Activated CD4-positive, alpha-beta memory T cell treated with anti-CD3 and anti-CD28 coated beads, Interleukin-2, amount 10 ng/mL, durations not matched to agents 7 days and 5 days (primary cell): ENCODE measurements around the gene SMARCD2. TPM values are rescaled to one million over a fixed set of nuclear protein-coding genes. Genes with fewer than 3 reads are reported as not detected.
"Not testable (repeated sequence)": the region's sequence is repeated elsewhere in the genome, so short reads cannot be mapped to it uniquely, and the experiment has no call there.

ENCODE experiments used
- CTCF ChIA-PET: fragments of 350-600 bp; sonication (Branson Sonifier 250); formaldehyde crosslinking; loops from one replicate; lab custom pipeline; 2021; ENCODE audit warnings: antibody characterized with exemption, inconsistent platforms; lab: Charles Lee
- POLR2A ChIA-PET: fragments of 350-600 bp; sonication (Branson Sonifier 250); formaldehyde crosslinking; loops from one replicate; lab custom pipeline; 2021; ENCODE audit warnings: antibody characterized with exemption; lab: Charles Lee
- DNase-seq: peaks from one replicate; pipeline ENCODE4 v3.0.0-alpha.2; 2020
- H3K27ac Mint-ChIP-seq: one replicate; pipeline ENCODE4 v1.8.0; 2021; ENCODE audit warnings: mild to moderate bottlenecking, mixed read lengths
- H3K27me3 Mint-ChIP-seq: one replicate; pipeline ENCODE4 v1.8.0; 2021; ENCODE audit warnings: mixed read lengths
- H3K36me3 Mint-ChIP-seq: one replicate; pipeline ENCODE4 v1.8.0; 2021; ENCODE audit warnings: low read depth, mixed read lengths
- H3K4me1 Mint-ChIP-seq: one replicate; pipeline ENCODE4 v1.8.0; 2021; ENCODE audit warnings: mixed read lengths
- H3K4me3 Mint-ChIP-seq: one replicate; pipeline ENCODE4 v1.8.0; 2021; ENCODE audit warnings: mild to moderate bottlenecking, mixed read lengths
- H3K9me3 Mint-ChIP-seq: one replicate; pipeline ENCODE4 v1.8.0; 2021; ENCODE audit warnings: mixed read lengths
- total RNA-seq, 2 experiments: library from RNA; stranded (reverse); gene quantifications; one replicate each; pipeline ENCODE4 v1.2.3, GENCODE V29; 2021

Gene SMARCD2
- total RNA-seq, 2 experiments from 2014 or later = 150 to 152 TPM

GRCh38 chr17:63871646-63872365 lies 29.3 kb upstream of the SMARCD2 start:
- H3K4me3 Mint-ChIP-seq, H3K4me1 Mint-ChIP-seq, H3K36me3 Mint-ChIP-seq, H3K9me3 Mint-ChIP-seq, CTCF ChIA-PET, DNase-seq, POLR2A ChIA-PET, H3K27ac Mint-ChIP-seq: not testable (repeated sequence)
- H3K27me3 Mint-ChIP-seq = peaks cover 16% of the 10 kb centered on the region

- H3K4me1 Mint-ChIP-seq, H3K9me3 Mint-ChIP-seq, H3K4me3 Mint-ChIP-seq, H3K27ac Mint-ChIP-seq, POLR2A ChIA-PET, DNase-seq, H3K36me3 Mint-ChIP-seq: not testable (repeated sequence)
- CTCF ChIA-PET = interaction anchor here (1.0 kb wide), 1 partner anchor 8 kb away, joined by 4 read pairs; no protein-coding TSS in a partner anchor
- peaks cover 15% of the 10 kb centered on the region for H3K27me3 Mint-ChIP-seq
Measured at GRCh38 chr17:63870292-63870665, 27.8 kb upstream of the SMARCD2 start.

- H3K27me3 Mint-ChIP-seq = peaks cover 15% of the 10 kb centered on the region
- H3K4me3 Mint-ChIP-seq, H3K9me3 Mint-ChIP-seq, H3K27ac Mint-ChIP-seq, DNase-seq, H3K36me3 Mint-ChIP-seq, POLR2A ChIA-PET, H3K4me1 Mint-ChIP-seq: not testable (repeated sequence)
- CTCF ChIA-PET = interaction anchor here (0.9 to 1.0 kb wide), 2 partner anchors 9 to 19 kb away, joined by 3 to 4 read pairs; no protein-coding TSS in a partner anchor
Measured at GRCh38 chr17:63869491-63870291, 27.2 kb upstream of the SMARCD2 start.

GRCh38 chr17:63866625-63867024 lies 24.1 kb upstream of the SMARCD2 start:
- H3K27me3 Mint-ChIP-seq = peaks cover 20% of the 10 kb centered on the region
- POLR2A ChIA-PET = interaction anchor here (1.3 kb wide), 1 partner anchor 23 kb away, joined by 4 read pairs; the partner anchor contains the start of gene SMARCD2

GRCh38 chr17:63859257-63859656 lies 16.8 kb upstream of the SMARCD2 start:
- peaks cover 27% of the 10 kb centered on the region for H3K27me3 Mint-ChIP-seq
- H3K4me3 Mint-ChIP-seq = no peak overlapping the region
- ChIA-PET POLR2A (interaction anchor here (1.6 to 1.7 kb wide), 2 partner anchors 11 to 15 kb away, joined by 6 to 7 read pairs; no protein-coding TSS in a partner anchor), CTCF (interaction anchor here (0.8 to 4.0 kb wide), 4 partner anchors 9 to 434 kb away, joined by 3 to 45 read pairs (median 3); no protein-coding TSS in a partner anchor)
- H3K4me1 Mint-ChIP-seq = no peaks in the 10 kb centered on the region
- no peak for DNase-seq
- no peak overlapping the region for H3K27ac Mint-ChIP-seq
- no peaks in the 10 kb centered on the region for H3K36me3 Mint-ChIP-seq
- no peaks in the 10 kb centered on the region for H3K9me3 Mint-ChIP-seq

More at GRCh38 chr17:63866625-63867024, 24.1 kb upstream of the SMARCD2 start:
- CTCF ChIA-PET = interaction anchor here (0.6 to 5.4 kb wide), 15 partner anchors 8 to 360 kb away, joined by 3 to 37 read pairs (median 4); no protein-coding TSS in a partner anchor
- H3K36me3 Mint-ChIP-seq, H3K4me3 Mint-ChIP-seq, H3K27ac Mint-ChIP-seq, H3K9me3 Mint-ChIP-seq, H3K4me1 Mint-ChIP-seq, DNase-seq: not testable (repeated sequence)

- CTCF ChIA-PET = interaction anchor here (0.6 to 0.9 kb wide), 3 partner anchors 11 to 171 kb away, joined by 3 read pairs; no protein-coding TSS in a partner anchor
- not testable (repeated sequence) for H3K36me3 Mint-ChIP-seq, H3K27ac Mint-ChIP-seq, H3K4me1 Mint-ChIP-seq, H3K4me3 Mint-ChIP-seq, H3K9me3 Mint-ChIP-seq, DNase-seq
- peaks cover 33% of the 10 kb centered on the region for H3K27me3 Mint-ChIP-seq
- POLR2A ChIA-PET = interaction anchor here (0.7 kb wide), 1 partner anchor 293 kb away, joined by 3 read pairs; no protein-coding TSS in a partner anchor
Measured at GRCh38 chr17:63856425-63856824, 13.9 kb upstream of the SMARCD2 start.

- Mint-ChIP-seq H3K36me3 (no peaks in the 10 kb centered on the region), H3K4me3 (no peak overlapping the region), H3K27me3 (peaks cover 31% of the 10 kb centered on the region), H3K27ac (no peak overlapping the region), H3K9me3 (no peaks in the 10 kb centered on the region), H3K4me1 (no peaks in the 10 kb centered on the region)
- CTCF ChIA-PET = no interaction called here
- no peak for DNase-seq
- POLR2A ChIA-PET = interaction anchor here (1.9 kb wide), 1 partner anchor 11 kb away, joined by 10 read pairs; no protein-coding TSS in a partner anchor
Measured at GRCh38 chr17:63855185-63855584, 12.7 kb upstream of the SMARCD2 start.

- Mint-ChIP-seq H3K27ac (no peak overlapping the region), H3K4me3 (no peak overlapping the region), H3K9me3 (no peaks in the 10 kb centered on the region), H3K36me3 (no peaks in the 10 kb centered on the region), H3K4me1 (peaks cover 2% of the 10 kb centered on the region), H3K27me3 (peaks cover 26% of the 10 kb centered on the region)
- DNase-seq = no peak
- POLR2A ChIA-PET = interaction anchor here (1.9 kb wide), 1 partner anchor 11 kb away, joined by 10 read pairs; no protein-coding TSS in a partner anchor
- CTCF ChIA-PET = no interaction called here
Measured at GRCh38 chr17:63854709-63855108, 12.2 kb upstream of the SMARCD2 start.

- Mint-ChIP-seq H3K36me3 (peaks cover 3% of the 10 kb centered on the region), H3K4me3 (no peak overlapping the region), H3K4me1 (peaks cover 12% of the 10 kb centered on the region), H3K9me3 (peaks cover under 1% of the 10 kb centered on the region), H3K27ac (no peak overlapping the region), H3K27me3 (peaks cover 26% of the 10 kb centered on the region)
- DNase-seq = no peak
- ChIA-PET POLR2A (interaction anchor here (1.9 kb wide), 1 partner anchor 10 kb away, joined by 10 read pairs; no protein-coding TSS in a partner anchor), CTCF (interaction anchor here (0.6 to 2.4 kb wide), 3 partner anchors 10 to 100 kb away, joined by 3 to 8 read pairs (median 3); partner anchors contain the start of gene SMARCD2)
Measured at GRCh38 chr17:63853260-63853659, 10.8 kb upstream of the SMARCD2 start.

- H3K36me3 Mint-ChIP-seq = peaks cover 10% of the 10 kb centered on the region
- H3K27ac Mint-ChIP-seq = no peak overlapping the region
- H3K4me1 Mint-ChIP-seq = peaks cover 20% of the 10 kb centered on the region
- DNase-seq = no peak
- no peak overlapping the region for H3K4me3 Mint-ChIP-seq
- ChIA-PET POLR2A (no interaction called here), CTCF (no interaction called here)
- peaks cover 22% of the 10 kb centered on the region for H3K27me3 Mint-ChIP-seq
- peaks cover 4% of the 10 kb centered on the region for H3K9me3 Mint-ChIP-seq
Measured at GRCh38 chr17:63850401-63850800, 7.9 kb upstream of the SMARCD2 start.

GRCh38 chr17:63848834-63849689 lies 6.6 kb upstream of the SMARCD2 start:
- DNase-seq = peak; percentile 96
- Mint-ChIP-seq H3K9me3 (peaks cover 4% of the 10 kb centered on the region), H3K4me3 (peak overlapping the region; percentile 61), H3K4me1 (peaks cover 27% of the 10 kb centered on the region), H3K27me3 (peaks cover 15% of the 10 kb centered on the region), H3K27ac (peak overlapping the region; percentile 86), H3K36me3 (peaks cover 10% of the 10 kb centered on the region)
- ChIA-PET POLR2A (interaction anchor here (0.6 to 1.9 kb wide), 16 partner anchors 9 to 657 kb away, joined by 3 to 9 read pairs (median 4); partner anchors contain the start of genes CCDC47, CEP95, DCAF7 and DDX42), CTCF (interaction anchor here (0.6 to 2.3 kb wide), 34 partner anchors 10 to 297 kb away, joined by 3 to 45 read pairs (median 4); partner anchors contain the start of genes CCDC47, DDX42, FTSJ3 and GH2)
